ENCODE measurements around the gene GGCX.
A peak's percentile ranks its signal among the peaks of the same experiment; 100 is the strongest.

The GGCX gene

DNA sequence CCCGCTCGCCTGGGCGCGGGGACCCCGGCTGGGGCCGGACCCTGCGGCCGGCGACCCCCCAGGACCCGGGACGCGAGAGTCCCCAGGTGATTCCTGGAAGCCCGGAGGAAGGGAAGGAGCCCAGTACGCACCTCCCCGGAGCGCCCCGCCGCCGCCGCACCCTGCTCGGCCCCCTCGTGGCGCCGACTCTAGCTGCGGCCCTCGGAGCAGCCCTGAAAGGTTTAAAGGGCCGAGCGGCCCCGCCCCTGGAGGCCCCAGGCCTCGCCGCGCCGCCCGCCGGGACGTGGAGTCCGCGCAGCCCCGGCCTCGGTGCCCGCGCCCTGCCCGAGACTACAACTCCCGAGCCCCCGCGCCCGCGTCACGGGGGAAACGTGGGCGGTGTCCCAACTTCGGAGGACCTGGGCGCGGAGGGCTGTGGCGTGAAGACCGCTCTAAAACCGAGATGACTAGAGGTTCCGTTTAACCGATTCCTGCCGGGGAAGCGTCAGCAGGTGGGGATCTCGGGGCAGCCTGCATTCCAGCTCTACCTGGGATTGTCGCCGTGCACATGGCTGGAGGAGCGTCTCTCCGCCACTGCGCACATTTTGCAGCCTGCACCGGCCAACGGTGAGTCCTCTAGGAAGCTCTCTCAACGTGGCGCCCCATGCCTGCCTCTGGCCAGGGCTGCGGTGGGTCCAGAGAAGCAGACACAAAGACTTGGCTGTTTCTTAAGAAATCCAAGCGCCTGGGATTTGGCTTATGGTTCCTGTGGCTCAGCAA is 41.4 kb upstream of the GGCX start, which contains the start of gene TMEM150A:
TSS of gene TMEM150A (minus strand) at position 223 of the 759 bp plus-strand sequence. CDS start 750 bp downstream, outside the sequence.
- Mint-ChIP-seq H3K4me3 (peak within 1 kb of the TSS; percentile 90), H3K36me3 (ENCODE audit: low read depth) (peaks cover 13% of the 10 kb centered on the region), H3K9me3 (no peaks in the 10 kb centered on the region), H3K27me3 (ENCODE audit: low read depth, poor library complexity) (no peaks in the 10 kb centered on the region), H3K4me1 (peaks cover 39% of the 10 kb centered on the region), H3K27ac (peak within 1 kb of the TSS; percentile 97)
- TF ChIP-seq, protein P1, sequence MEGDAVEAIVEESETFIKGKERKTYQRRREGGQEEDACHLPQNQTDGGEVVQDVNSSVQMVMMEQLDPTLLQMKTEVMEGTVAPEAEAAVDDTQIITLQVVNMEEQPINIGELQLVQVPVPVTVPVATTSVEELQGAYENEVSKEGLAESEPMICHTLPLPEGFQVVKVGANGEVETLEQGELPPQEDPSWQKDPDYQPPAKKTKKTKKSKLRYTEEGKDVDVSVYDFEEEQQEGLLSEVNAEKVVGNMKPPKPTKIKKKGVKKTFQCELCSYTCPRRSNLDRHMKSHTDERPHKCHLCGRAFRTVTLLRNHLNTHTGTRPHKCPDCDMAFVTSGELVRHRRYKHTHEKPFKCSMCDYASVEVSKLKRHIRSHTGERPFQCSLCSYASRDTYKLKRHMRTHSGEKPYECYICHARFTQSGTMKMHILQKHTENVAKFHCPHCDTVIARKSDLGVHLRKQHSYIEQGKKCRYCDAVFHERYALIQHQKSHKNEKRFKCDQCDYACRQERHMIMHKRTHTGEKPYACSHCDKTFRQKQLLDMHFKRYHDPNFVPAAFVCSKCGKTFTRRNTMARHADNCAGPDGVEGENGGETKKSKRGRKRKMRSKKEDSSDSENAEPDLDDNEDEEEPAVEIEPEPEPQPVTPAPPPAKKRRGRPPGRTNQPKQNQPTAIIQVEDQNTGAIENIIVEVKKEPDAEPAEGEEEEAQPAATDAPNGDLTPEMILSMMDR (IDR thresholded peaks at IDR 0.05): no peak
- DNase-seq: peak; percentile 89

- peaks cover 8% of the 10 kb centered on the region for H3K36me3 Mint-ChIP-seq (ENCODE audit: low read depth)
- peaks cover 43% of the 10 kb centered on the region for H3K4me1 Mint-ChIP-seq
- no peaks in the 10 kb centered on the region for H3K9me3 Mint-ChIP-seq
- H3K4me3 Mint-ChIP-seq: peak overlapping the region; percentile 88
- H3K27ac Mint-ChIP-seq: peak overlapping the region; percentile 57
- H3K27me3 Mint-ChIP-seq (ENCODE audit: low read depth, poor library complexity): no peaks in the 10 kb centered on the region
- TF ChIP-seq, protein P1 (IDR thresholded peaks at IDR 0.05): no peak
- peak; percentile 72 for DNase-seq
Observed at GRCh38 chr2:85601771-85602475, 40.6 kb upstream of the GGCX start.

DNA sequence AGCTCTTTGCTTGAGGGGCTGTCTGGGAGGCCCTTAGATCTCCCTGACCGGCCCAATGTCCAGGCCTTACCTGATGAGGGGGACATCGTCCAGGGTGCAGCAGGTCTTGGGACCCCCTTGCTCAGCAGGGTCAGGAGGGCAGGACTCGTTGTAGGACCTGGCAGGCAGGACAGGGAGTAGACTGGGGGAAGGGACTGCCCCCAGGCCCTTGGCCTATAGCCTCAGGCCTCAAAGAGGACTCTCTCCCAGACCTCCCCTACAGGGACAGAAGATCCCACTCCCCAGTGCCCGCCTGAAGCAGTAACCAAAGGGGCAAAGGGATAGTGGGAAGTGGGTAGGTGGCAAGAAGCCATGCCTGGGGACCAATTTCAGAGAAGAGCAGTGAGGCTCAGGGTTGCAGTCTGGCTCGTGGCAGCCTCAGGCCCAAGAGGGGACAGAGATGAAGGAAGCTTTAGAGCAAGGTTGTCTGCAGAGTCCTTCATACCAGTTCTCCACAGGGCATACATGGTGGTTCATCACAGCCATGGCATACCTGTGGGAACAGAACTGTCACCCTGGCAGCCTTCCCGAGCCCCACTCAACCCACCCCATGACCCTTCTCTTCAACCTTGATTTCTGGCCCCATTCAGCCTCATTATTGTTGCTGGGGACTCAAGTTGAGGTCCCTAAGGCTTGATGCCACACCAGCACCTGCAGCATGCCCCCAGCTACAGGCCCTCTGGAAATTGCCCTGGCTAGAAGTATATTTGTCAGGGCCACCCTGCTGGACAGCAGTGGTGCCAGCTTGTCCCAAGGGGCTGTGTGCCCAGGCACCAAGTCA is 39.9 kb upstream of the GGCX start:
- Mint-ChIP-seq H3K4me1 (peaks cover 50% of the 10 kb centered on the region), H3K27ac (no peak overlapping the region), H3K36me3 (ENCODE audit: low read depth) (peaks cover 5% of the 10 kb centered on the region), H3K9me3 (no peaks in the 10 kb centered on the region), H3K4me3 (peak overlapping the region; percentile 88), H3K27me3 (ENCODE audit: low read depth, poor library complexity) (no peaks in the 10 kb centered on the region)
- TF ChIP-seq, protein P1 (IDR thresholded peaks at IDR 0.05): no peak
- no peak for DNase-seq

GRCh38 chr2:85600235-85600575 is 38.9 kb upstream of the GGCX start:
- H3K27me3 Mint-ChIP-seq (ENCODE audit: low read depth, poor library complexity): no peaks in the 10 kb centered on the region
- H3K4me3 Mint-ChIP-seq: no peak overlapping the region

DNA sequence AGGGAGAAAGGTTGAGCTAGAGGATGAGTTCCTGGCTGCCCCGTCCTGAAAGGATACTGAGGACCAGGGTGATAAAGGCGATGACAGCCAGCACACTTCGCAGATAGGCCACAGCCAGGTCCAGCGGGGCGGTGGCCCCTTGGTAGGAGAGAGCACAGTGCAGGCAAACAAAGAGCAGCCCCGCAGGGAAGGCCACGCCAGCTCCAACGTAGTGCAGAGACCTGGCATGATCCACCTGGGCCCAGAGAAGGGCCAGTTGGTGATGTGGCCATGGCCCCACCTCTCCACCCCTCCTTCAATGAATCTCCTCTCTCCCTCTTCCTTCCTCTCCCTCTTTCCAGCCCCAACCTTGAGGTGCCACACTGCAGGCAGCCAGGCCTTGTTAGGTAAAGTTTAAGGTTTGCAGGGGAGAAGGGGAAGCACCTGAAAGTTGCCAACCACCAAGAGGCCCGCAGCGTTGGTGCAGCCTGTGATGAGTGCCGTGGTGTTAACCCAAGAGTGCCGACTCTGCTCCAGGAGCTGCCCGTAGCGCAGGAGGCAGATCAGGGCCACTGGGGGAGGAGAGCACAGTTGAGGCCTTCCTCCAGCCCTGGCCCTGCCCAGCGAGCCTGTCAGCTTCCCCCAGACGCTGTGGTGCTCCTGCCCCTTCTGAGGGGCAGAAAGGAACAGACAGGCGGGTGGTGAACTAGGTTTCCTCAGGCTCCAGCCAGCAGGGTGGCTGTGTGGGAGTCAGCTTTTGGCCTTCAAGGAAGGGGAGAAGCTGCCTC is 38.4 kb upstream of the GGCX start:
- Mint-ChIP-seq H3K27ac (peak overlapping the region; percentile 66), H3K27me3 (ENCODE audit: low read depth, poor library complexity) (no peaks in the 10 kb centered on the region), H3K36me3 (ENCODE audit: low read depth) (no peaks in the 10 kb centered on the region), H3K9me3 (no peaks in the 10 kb centered on the region), H3K4me1 (peaks cover 48% of the 10 kb centered on the region), H3K4me3 (no peak overlapping the region)
- no peak for DNase-seq
- TF ChIP-seq, protein P1 (IDR thresholded peaks at IDR 0.05): no peak

More at GRCh38 chr2:85600235-85600575, 38.9 kb upstream of the GGCX start:
- Mint-ChIP-seq H3K9me3 (no peaks in the 10 kb centered on the region), H3K27ac (peak overlapping the region; percentile 48), H3K4me1 (peaks cover 49% of the 10 kb centered on the region), H3K36me3 (ENCODE audit: low read depth) (no peaks in the 10 kb centered on the region)
- TF ChIP-seq, protein P1 (IDR thresholded peaks at IDR 0.05): no peak
- no peak for DNase-seq
